PC-3 (cell line): ENCODE data around the gene DOK5. TPM values are rescaled to one million over a fixed set of nuclear protein-coding genes. Genes with fewer than 3 reads are reported as not detected.

Experiments
- ATAC-seq: fragments of 200-7000 bp; cut with Tn5 transposase; 2 replicates; pipeline ENCODE4 v1.9.1; 2020; ENCODE audit warnings: mild to moderate bottlenecking, moderate library complexity
- BruUV-seq: library from RNA; stranded (reverse); fragments of 400-500 nt; replicated peaks from 2 replicates; lab custom pipeline; 2021; lab: Mats Ljungman, UMichigan
- CTCF ChIA-PET: fragments of 300-600 bp; sonication (Branson Sonifier 250); formaldehyde crosslinking; loops from one replicate; lab custom pipeline; 2022; ENCODE audit warnings: antibody characterized with exemption; lab: Charles Lee
- POLR2A ChIA-PET: fragments of 300-600 bp; sonication (Branson Sonifier 250); formaldehyde crosslinking; loops from one replicate; lab custom pipeline; 2022; ENCODE audit warnings: antibody characterized with exemption; ENCODE audit not compliant: unreplicated experiment; lab: Charles Lee
- DNase-seq: peaks from one replicate; pipeline ENCODE4 v3.0.0-alpha.2; 2015
- H2AFZ ChIP-seq: fragments of 300-600 bp; sonication (generic); 2 replicates; pipeline ENCODE4 v1.6.0; 2016; ENCODE audit warnings: antibody characterized with exemption, low read length
- H3F3A ChIP-seq: fragments of 300-600 bp; sonication (generic); one replicate; pipeline ENCODE4 v1.6.0; 2017; ENCODE audit warnings: antibody characterized with exemption, low read length, control low read depth, mild to moderate bottlenecking; ENCODE audit not compliant: unreplicated experiment
- H3K27ac ChIP-seq: fragments of 300-600 bp; sonication (generic); 2 replicates; pipeline ENCODE4 v1.5.1; 2016; ENCODE audit warnings: mild to moderate bottlenecking, low read length
- H3K27me3 ChIP-seq: fragments of 300-600 bp; sonication (generic); 2 replicates; pipeline ENCODE4 v1.6.1; 2016; ENCODE audit warnings: low read length, mixed read lengths
- H3K36me3 ChIP-seq: fragments of 300-600 bp; sonication (generic); 2 replicates; pipeline ENCODE4 v1.6.1; 2016; ENCODE audit warnings: low read depth, mixed run types, low read length, mixed read lengths
- H3K4me1 ChIP-seq: fragments of 300-600 bp; sonication (generic); 2 replicates; pipeline ENCODE4 v1.5.1; 2016; ENCODE audit warnings: low read length; ENCODE audit not compliant: insufficient read depth
- H3K4me2 ChIP-seq: fragments of 300-600 bp; sonication (generic); 2 replicates; pipeline ENCODE4 v1.6.0; 2016; ENCODE audit warnings: low read length
- H3K4me3 ChIP-seq: fragments of 300-600 bp; sonication (generic); 2 replicates; pipeline ENCODE4 v1.5.1; 2016; ENCODE audit warnings: mild to moderate bottlenecking, low read length, mixed read lengths
- H3K79me2 ChIP-seq: fragments of 300-600 bp; sonication (generic); 2 replicates; pipeline ENCODE4 v1.6.1; 2017; ENCODE audit warnings: low read length, mixed read lengths
- H3K9ac ChIP-seq: fragments of 300-600 bp; sonication (generic); 2 replicates; pipeline ENCODE4 v1.6.0; 2016; ENCODE audit warnings: mild to moderate bottlenecking, low read length
- H3K9me2 ChIP-seq: fragments of 300-600 bp; sonication (generic); replicated peaks from 2 replicates; pipeline ENCODE4 v1.6.1; 2016; ENCODE audit warnings: mixed run types, low read length, mixed read lengths
- H3K9me3 ChIP-seq: fragments of 300-600 bp; sonication (generic); 2 replicates; pipeline ENCODE4 v1.6.1; 2016; ENCODE audit warnings: low read length, mixed read lengths
- H4K20me1 ChIP-seq: fragments of 300-600 bp; sonication (generic); 2 replicates; pipeline ENCODE4 v1.6.1; 2016; ENCODE audit warnings: low read length, mixed read lengths
- CTCF ChIP-seq: fragments of 300-600 bp; sonication (generic); conservative IDR thresholded peaks from 2 replicates; pipeline ENCODE4 v1.5.1; 2017; ENCODE audit warnings: antibody characterized with exemption, low read depth, mild to moderate bottlenecking, low read length
- EZH2 ChIP-seq: fragments of 300-600 bp; sonication (generic); IDR thresholded peaks from one replicate; pipeline ENCODE4 v1.6.1; 2017; ENCODE audit warnings: antibody characterized with exemption, mild to moderate bottlenecking, low read length; ENCODE audit not compliant: unreplicated experiment
- EZH2phosphoT487 ChIP-seq: fragments of 300-600 bp; sonication (generic); IDR thresholded peaks from 2 replicates; pipeline ENCODE4 v1.6.1; 2018; ENCODE audit warnings: mild to moderate bottlenecking, antibody characterized with exemption, low read length, borderline replicate concordance
- intact Hi-C: fragments of 100-400 bp; cut with micrococcal nuclease; formaldehyde crosslinking; loops from 2 replicates; pipeline ENCODE4 v1.9.0; 2023
- total RNA-seq: library from RNA; depleted of rRNA; stranded (reverse); fragments of >200 nt; gene quantifications from 2 replicates; pipeline ENCODE4 v1.2.3, GENCODE V29; 2014

DOK5 gene
- total RNA-seq, 1 experiment from 2014 or later = not detected

GRCh38 chr20:54557806-54558590 is 82.6 kb downstream of the DOK5 start:
- Histone ChIP-seq H3K9me2 (no peaks in the 10 kb centered on the region), H3K4me2 (no peak overlapping the region), H3K4me1 (no peaks in the 10 kb centered on the region), H4K20me1 (no peaks in the 10 kb centered on the region), H3K36me3 (no peaks in the 10 kb centered on the region), H2AFZ (no peak overlapping the region), H3F3A (no peaks in the 10 kb centered on the region), H3K4me3 (no peak overlapping the region), H3K27ac (no peak overlapping the region), H3K9me3 (no peaks in the 10 kb centered on the region), H3K9ac (no peak overlapping the region), H3K79me2 (no peaks in the 10 kb centered on the region), H3K27me3 (peaks cover 54% of the 10 kb centered on the region)
- no peak for ATAC-seq
- DNase-seq = no peak
- CTCF ChIA-PET = no interaction called here
- BruUV-seq = no TSS peak
- intact Hi-C loops = no loop called here
- TF ChIP-seq EZH2 = no peak
- no peak for TF ChIP-seq CTCF
- no peak for TF ChIP-seq EZH2phosphoT487
- POLR2A ChIA-PET = no interaction called here

GRCh38 chr20:54559890-54560289 is 84.5 kb downstream of the DOK5 start:
- DNase-seq (no peak), ATAC-seq (no peak)
- no peaks in the 10 kb centered on the region for H3K36me3 ChIP-seq
- H3K4me2 ChIP-seq = no peak overlapping the region
- H4K20me1 ChIP-seq = no peaks in the 10 kb centered on the region
- no peak overlapping the region for H2AFZ ChIP-seq
- H3K27ac ChIP-seq = no peak overlapping the region
- H3K9me2 ChIP-seq = no peaks in the 10 kb centered on the region
- intact Hi-C loops = no loop called here
- TF ChIP-seq EZH2 (no peak), CTCF (no peak), EZH2phosphoT487 (no peak)
- H3K4me1 ChIP-seq = no peaks in the 10 kb centered on the region
- no peak overlapping the region for H3K9ac ChIP-seq
- no peaks in the 10 kb centered on the region for H3K9me3 ChIP-seq
- peaks cover 45% of the 10 kb centered on the region for H3K27me3 ChIP-seq
- ChIA-PET CTCF (no interaction called here), POLR2A (no interaction called here)
- no peaks in the 10 kb centered on the region for H3K79me2 ChIP-seq
- no peaks in the 10 kb centered on the region for H3F3A ChIP-seq
- no peak overlapping the region for H3K4me3 ChIP-seq
- no TSS peak for BruUV-seq

GRCh38 chr20:54560357-54560756 is 85.0 kb downstream of the DOK5 start:
- intact Hi-C loops = no loop called here
- no peaks in the 10 kb centered on the region for H3K36me3 ChIP-seq
- H3K4me3 ChIP-seq = no peak overlapping the region
- no TSS peak for BruUV-seq
- H2AFZ ChIP-seq = no peak overlapping the region
- ChIA-PET CTCF (no interaction called here), POLR2A (no interaction called here)
- no peak for ATAC-seq
- no peaks in the 10 kb centered on the region for H3K4me1 ChIP-seq
- no peak overlapping the region for H3K4me2 ChIP-seq
- no peak overlapping the region for H3K9ac ChIP-seq
- no peaks in the 10 kb centered on the region for H3F3A ChIP-seq
- H4K20me1 ChIP-seq = no peaks in the 10 kb centered on the region
- H3K9me3 ChIP-seq = no peaks in the 10 kb centered on the region
- no peaks in the 10 kb centered on the region for H3K9me2 ChIP-seq
- peaks cover 44% of the 10 kb centered on the region for H3K27me3 ChIP-seq
- H3K27ac ChIP-seq = no peak overlapping the region
- no peaks in the 10 kb centered on the region for H3K79me2 ChIP-seq
- TF ChIP-seq EZH2 = no peak
- TF ChIP-seq EZH2phosphoT487 = no peak
- no peak for TF ChIP-seq CTCF
- no peak for DNase-seq
